ENCODE measurements around the gene SFXN3.
A peak's percentile ranks its signal among the peaks of the same experiment; 100 is the strongest.

SFXN3 gene

DNA sequence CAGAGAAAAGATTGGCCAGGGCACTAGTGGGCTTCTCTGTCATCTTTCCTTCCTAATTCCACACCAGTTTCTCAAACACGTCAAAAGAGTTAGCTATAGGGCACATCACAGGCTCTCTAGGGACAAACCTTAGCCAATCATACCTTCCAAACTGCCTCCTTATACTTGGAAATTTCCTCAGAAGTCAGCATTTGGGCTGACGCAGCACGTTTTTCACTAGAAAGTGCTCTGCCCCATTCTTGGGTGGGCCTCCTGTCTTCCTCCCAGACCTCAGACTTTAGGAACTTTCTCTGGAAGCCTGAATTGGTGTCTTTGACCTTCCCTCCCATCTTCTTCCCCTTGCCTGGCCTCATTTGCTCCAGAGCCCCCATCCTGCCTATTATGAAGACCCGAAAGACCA lies 11.1 kb downstream of the SFXN3 start:
- TF ChIP-seq, protein P1, sequence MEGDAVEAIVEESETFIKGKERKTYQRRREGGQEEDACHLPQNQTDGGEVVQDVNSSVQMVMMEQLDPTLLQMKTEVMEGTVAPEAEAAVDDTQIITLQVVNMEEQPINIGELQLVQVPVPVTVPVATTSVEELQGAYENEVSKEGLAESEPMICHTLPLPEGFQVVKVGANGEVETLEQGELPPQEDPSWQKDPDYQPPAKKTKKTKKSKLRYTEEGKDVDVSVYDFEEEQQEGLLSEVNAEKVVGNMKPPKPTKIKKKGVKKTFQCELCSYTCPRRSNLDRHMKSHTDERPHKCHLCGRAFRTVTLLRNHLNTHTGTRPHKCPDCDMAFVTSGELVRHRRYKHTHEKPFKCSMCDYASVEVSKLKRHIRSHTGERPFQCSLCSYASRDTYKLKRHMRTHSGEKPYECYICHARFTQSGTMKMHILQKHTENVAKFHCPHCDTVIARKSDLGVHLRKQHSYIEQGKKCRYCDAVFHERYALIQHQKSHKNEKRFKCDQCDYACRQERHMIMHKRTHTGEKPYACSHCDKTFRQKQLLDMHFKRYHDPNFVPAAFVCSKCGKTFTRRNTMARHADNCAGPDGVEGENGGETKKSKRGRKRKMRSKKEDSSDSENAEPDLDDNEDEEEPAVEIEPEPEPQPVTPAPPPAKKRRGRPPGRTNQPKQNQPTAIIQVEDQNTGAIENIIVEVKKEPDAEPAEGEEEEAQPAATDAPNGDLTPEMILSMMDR (IDR thresholded peaks at IDR 0.05; ENCODE audit: low read depth, low read length, missing control alignments), result no peak
- peak overlapping the region; percentile 55 for H3K4me3 ChIP-seq (replicated peaks; ENCODE audit: low read depth, low read length)
- DNase-seq (ENCODE audit: extremely low read depth, low read depth), result no peak

DNA sequence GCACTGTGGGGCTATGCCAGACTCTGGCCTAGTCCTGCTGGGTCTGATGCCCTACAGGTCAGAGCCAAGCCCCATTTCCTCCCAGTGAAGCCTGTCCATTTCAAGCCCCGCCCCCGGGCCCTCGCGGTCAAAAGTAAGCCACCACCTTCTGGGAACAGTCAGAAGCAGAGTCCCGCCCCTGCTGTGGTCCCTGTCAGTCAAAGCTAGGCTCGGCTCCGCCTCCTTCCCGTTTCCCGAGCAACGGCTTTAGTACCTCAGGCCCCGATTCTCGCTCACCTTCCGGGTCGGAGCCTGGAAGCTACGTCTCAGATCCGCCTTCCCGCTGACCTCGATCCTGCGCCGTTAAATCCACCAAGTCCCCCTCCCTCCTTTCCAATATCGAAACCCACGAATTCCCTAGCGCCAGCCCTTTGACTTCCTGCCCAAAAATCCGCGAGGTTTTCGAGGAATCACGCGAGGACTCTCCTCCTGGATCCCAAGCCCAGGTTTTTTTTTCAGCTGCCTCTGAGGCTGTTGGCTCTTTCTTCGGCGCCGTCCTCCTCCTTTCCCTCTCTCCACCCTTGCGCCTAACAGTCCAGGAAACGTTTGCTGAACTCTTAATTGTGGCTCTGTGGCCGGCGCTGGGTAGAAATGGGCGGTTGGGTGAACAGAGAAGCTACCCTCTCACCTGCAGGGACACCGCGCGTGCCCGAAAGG lies 11.8 kb downstream of the SFXN3 start:
- TF ChIP-seq, protein P1 (IDR thresholded peaks at IDR 0.05; ENCODE audit: low read depth, low read length, missing control alignments), result no peak
- DNase-seq (ENCODE audit: extremely low read depth, low read depth), result peak; percentile 89
- peak overlapping the region; percentile 55 for H3K4me3 ChIP-seq (replicated peaks; ENCODE audit: low read depth, low read length)

DNA sequence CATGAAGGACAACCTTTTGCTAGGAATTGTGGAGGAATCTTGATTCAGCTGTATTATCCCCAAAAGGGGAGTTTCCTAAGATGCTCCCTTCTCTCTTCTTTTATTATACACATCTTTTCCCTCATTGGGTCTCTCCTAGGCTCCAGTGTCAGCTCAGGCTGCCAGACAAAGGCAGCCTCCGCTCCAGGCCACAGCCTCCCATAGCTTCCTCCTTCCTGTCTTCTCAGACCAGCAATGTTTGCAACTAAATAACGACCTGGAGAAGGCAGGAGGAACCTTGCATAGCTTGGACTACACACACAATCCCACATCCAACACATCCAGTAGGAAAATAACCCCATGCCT lies 12.3 kb downstream of the SFXN3 start:
- DNase-seq (ENCODE audit: extremely low read depth, low read depth), result no peak
- TF ChIP-seq, protein P1 (IDR thresholded peaks at IDR 0.05; ENCODE audit: low read depth, low read length, missing control alignments), result no peak
- H3K4me3 ChIP-seq (replicated peaks; ENCODE audit: low read depth, low read length), result peak overlapping the region; percentile 55

DNA sequence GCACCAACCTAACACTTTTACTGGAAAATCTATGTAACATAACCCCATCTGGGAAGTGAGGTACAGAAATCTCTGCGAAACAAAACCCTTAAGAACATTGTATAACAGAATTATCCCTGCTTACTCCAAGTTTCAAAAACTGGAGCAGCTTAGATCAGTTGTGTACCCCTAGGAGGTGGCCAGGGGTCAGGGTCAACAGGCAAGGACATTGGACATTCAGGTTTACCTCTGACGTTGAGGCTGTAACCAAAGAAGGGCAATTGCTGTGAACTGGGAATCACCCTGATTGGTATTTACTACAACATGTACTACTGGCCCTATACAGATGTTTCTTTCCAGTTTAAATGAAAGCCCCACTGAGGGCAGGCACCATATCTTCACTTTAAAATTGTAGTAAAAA lies 13.1 kb downstream of the SFXN3 start:
- no peak overlapping the region for H3K4me3 ChIP-seq (replicated peaks; ENCODE audit: low read depth, low read length)
- DNase-seq (ENCODE audit: extremely low read depth, low read depth), result no peak

DNA sequence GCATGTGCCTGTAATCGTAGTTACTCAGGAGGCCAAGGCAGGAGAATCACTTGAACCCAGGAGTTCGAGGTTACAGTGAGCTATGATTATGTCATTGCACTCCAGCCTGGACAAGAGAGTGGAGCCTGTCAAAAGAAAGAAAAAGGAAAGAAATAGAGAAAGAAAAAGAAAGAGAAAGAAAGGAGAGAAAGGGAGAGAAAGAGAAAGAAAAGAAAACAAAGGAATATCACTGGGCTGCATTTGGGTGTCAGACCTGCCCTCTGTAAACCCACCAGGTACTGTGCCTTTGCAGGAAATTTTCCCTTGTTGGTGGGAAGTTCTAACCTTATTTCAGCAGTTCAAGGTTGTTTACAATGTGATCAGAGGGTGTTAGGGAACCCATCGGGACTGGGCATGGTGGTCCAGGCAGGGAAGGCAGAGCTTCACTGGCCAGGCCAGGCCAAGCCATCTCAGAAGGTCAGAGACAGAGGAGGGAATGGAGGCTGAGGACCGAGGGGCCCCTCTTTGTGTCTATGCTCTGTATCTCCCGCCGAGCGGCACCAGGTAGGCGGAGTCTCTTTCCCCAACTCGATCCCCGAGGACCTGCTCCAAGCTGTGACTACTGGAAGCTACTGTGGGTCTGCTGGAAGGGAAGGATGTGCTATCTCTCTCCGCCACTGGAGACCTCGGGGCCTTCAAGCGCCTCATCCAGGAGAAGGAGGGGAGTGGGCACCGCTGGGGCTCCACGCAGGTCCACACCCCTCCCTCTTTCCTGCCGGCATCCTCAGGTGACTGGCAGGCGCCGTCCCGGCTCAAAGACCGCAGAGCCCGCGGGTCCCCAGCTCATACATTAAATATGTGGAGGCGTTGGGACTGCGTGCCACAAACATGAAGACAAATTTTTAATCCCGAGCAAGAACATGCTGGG lies 15.6 kb downstream of the SFXN3 start:
- TF ChIP-seq, protein P1 (IDR thresholded peaks at IDR 0.05; ENCODE audit: low read depth, low read length, missing control alignments), result no peak
- DNase-seq (ENCODE audit: extremely low read depth, low read depth), result no peak
- no peak overlapping the region for H3K4me3 ChIP-seq (replicated peaks; ENCODE audit: low read depth, low read length)

More for the DNA sequence above, 13.1 kb downstream of the SFXN3 start:
- TF ChIP-seq, protein P1 (IDR thresholded peaks at IDR 0.05; ENCODE audit: low read depth, low read length, missing control alignments), result no peak

DNA sequence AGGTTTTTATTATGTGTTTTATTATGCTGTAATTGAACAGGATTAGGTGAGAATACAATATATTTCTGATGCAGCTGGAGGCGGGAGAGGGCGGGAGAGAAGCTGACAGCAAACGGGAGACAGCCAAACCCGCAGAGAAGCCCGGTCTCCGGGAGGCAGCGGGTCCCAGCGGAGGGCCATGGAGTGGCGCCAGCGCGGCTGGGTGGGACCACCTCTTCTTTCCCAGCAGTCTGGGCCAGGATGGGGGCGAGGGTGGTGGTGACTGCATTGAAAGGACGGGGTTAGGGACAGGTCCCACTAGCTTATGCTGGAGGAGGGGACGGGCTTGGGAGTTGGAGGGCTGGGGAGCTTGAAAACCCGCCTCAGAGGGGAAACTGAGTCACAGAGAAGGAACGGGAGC lies 16.2 kb downstream of the SFXN3 start:
- H3K4me3 ChIP-seq (replicated peaks; ENCODE audit: low read depth, low read length), result no peak overlapping the region
- DNase-seq (ENCODE audit: extremely low read depth, low read depth), result no peak

More for the DNA sequence above, 16.2 kb downstream of the SFXN3 start:
- TF ChIP-seq, protein P1 (IDR thresholded peaks at IDR 0.05; ENCODE audit: low read depth, low read length, missing control alignments), result no peak
